NCI-H69 (cell line): ENCODE measurements around the gene UBALD2.
"Not testable (repeated sequence)": the region's sequence is repeated elsewhere in the genome, so short reads cannot be mapped to it uniquely, and the experiment has no call there.

Experiments used
- DNase-seq: peaks from one replicate; lab custom pipeline; 2025; lab: John Stamatoyannopoulos, UW

The UBALD2 gene

GRCh38 chr17:76264755-76265623 lies at the start of gene UBALD2:
UBALD2 (plus strand) TSS chr17:76265348; CDS start chr17:76265506, 158 bp downstream.
- DNase-seq: peak; percentile 99

GRCh38 chr17:76217081-76217480 lies 48.1 kb upstream of the UBALD2 start:
- no peak for DNase-seq

- no peak for DNase-seq
These were observed 45.3 kb upstream of the UBALD2 start for GRCh38 chr17:76219670-76220383.

- no peak for DNase-seq
These were observed 41.3 kb upstream of the UBALD2 start for GRCh38 chr17:76223802-76224201.

GRCh38 chr17:76225373-76226086 lies 39.6 kb upstream of the UBALD2 start:
- DNase-seq: not testable (repeated sequence)

- DNase-seq: not testable (repeated sequence)
These were observed 38.4 kb upstream of the UBALD2 start for GRCh38 chr17:76226749-76227148.

GRCh38 chr17:76232342-76232741 lies 32.8 kb upstream of the UBALD2 start:
- DNase-seq: peak; percentile 24

- DNase-seq: no peak
These were observed 31.4 kb upstream of the UBALD2 start for GRCh38 chr17:76233588-76234353.

- DNase-seq: no peak
These were observed 30.8 kb upstream of the UBALD2 start for GRCh38 chr17:76234354-76234679.

GRCh38 chr17:76235883-76236282 lies 29.3 kb upstream of the UBALD2 start:
- DNase-seq: no peak

GRCh38 chr17:76236603-76237002 lies 28.5 kb upstream of the UBALD2 start:
- DNase-seq: no peak

- no peak for DNase-seq
These were observed 27.3 kb upstream of the UBALD2 start for GRCh38 chr17:76237859-76238313.

- DNase-seq: no peak
These were observed 26.2 kb upstream of the UBALD2 start for GRCh38 chr17:76238847-76239537.

GRCh38 chr17:76239538-76240274 lies 25.4 kb upstream of the UBALD2 start:
- peak; percentile 46 for DNase-seq

GRCh38 chr17:76240461-76241203 lies 24.5 kb upstream of the UBALD2 start, which contains the start of gene RNF157:
RNF157 (minus strand) TSS chr17:76240493; CDS start chr17:76240240, 253 bp downstream.
- peak; percentile 75 for DNase-seq

- DNase-seq: no peak
These were observed 24.0 kb upstream of the UBALD2 start for GRCh38 chr17:76241204-76241538.

GRCh38 chr17:76241691-76242255 lies 23.4 kb upstream of the UBALD2 start:
- no peak for DNase-seq

GRCh38 chr17:76243826-76244679 lies 21.1 kb upstream of the UBALD2 start:
- no peak for DNase-seq
